ENCODE data around the gene RGPD5.
"Not testable (repeated sequence)": the region's sequence is repeated elsewhere in the genome, so short reads cannot be mapped to it uniquely, and the experiment has no call there.

RGPD5 gene

DNA sequence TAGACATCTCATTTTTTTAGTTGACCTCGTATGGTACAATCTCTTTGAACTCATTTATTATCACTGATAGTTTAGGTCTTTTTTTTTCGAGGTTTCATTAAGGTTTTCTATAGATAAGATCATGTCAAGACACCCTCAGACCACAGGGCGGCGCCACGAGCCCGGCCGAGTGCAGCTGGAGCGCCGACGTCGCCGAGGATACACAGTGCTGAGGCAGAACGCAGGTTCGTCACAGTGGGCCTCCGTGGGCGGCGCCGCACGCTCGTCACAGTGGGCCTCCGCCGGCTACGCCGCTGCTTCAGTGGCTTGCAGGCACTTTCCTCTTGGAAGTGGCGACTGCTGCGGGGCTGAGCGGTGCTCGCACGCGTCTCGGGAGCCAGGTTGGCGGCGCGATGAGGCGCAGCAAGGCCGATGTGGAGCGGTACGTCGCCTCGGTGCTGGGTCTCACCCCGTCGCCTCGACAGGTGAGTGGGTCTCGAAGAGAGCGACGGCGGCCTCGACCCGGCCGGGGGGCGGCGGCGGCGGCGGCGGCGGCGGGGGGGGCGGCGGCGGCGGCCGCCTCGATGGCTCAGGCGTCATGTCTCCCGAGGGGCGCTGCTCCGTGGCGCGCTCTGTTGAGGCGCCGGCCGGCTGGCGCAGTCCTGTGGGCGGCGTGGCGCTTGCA lies at the start of gene RGPD5:
Gene RGPD5 (plus strand): TSS at position 232 of the 664 bp plus-strand sequence. CDS start 161 bp downstream, at position 393.
- DNase-seq, result not testable (repeated sequence)

- not testable (repeated sequence) for DNase-seq
These were observed 42.5 kb upstream of the RGPD5 start for GRCh38 chr2:109751572-109751971.

DNA sequence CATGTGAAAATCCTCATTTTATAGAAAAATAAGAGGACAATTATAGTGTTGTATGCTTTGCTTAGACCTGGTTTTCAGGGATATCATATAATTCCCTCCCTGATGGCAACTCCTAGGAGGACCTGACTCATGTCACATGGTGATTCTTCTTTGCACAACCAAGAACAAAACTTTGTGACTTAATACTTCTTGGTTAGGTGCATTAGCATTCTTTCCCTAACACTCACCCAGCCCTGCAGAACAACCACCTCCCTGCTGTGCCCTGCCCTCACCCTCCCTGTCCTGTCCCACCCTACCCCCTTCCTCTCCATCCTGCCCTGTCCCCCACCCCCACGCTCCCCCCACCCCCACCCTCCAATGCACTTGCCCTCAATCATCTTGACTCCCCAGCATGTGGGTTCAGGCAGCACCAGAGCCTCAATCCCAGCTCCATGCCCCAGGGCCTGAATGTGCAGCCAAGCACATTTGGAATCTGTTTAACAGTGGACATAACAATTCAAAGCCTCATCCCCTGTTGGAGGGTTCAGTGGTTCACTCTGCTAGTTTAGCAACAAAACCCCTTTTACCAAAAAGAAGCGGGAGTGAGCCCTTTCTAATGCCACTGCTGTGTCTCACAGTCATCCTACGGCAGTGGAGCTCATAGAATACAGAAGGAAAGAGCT lies 36.8 kb upstream of the RGPD5 start:
- not testable (repeated sequence) for DNase-seq

- DNase-seq, result not testable (repeated sequence)
These were observed 33.7 kb upstream of the RGPD5 start for GRCh38 chr2:109760265-109761042.

- DNase-seq, result not testable (repeated sequence)
These were observed 33.1 kb upstream of the RGPD5 start for GRCh38 chr2:109761043-109761454.

- DNase-seq, result not testable (repeated sequence)
These were observed 32.1 kb upstream of the RGPD5 start for GRCh38 chr2:109761976-109762375.

DNA sequence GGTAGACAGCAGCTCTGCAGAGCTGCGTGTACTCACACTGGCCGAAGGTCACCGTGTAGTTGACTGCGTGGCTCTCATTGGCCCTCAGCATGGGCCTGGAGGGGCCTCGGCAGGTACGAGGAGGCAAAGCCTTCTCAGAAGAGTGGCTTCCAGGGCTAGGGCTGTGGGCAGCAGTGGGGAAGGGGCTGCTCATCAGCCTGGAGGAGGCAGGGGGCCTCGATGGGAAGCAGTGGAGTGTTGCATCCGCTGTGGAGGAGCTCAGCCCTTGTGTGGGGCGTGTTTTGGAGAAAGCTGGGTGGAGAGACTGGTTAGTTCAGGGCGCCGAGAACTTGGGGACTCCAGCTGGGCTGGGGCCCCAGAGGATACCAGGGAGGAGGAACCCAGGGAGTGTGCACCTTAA lies 28.0 kb upstream of the RGPD5 start:
- DNase-seq, result not testable (repeated sequence)

- DNase-seq, result not testable (repeated sequence)
These were observed 27.1 kb upstream of the RGPD5 start for GRCh38 chr2:109766886-109767578.

- DNase-seq, result not testable (repeated sequence)
These were observed 25.2 kb upstream of the RGPD5 start for GRCh38 chr2:109768934-109769333.

DNA sequence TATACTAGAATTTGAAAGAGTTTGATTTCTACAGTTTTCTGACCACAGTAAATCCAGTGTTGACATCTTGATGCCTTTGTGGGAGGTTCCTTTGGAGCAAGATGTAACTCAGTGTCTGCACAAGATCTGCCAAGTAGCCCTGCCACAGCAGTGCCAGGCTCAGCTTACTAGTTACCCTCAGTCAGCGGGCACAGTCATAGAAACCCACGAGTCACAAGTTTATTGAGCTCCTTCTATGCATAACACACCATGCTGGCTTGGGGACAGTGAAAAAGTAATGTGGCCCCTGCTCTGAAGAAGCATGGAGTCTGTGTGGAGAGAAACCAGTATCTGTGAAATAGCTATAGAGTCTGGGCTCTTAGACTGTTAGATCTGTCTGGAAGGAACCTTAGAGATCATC lies 15.0 kb upstream of the RGPD5 start:
- DNase-seq, result not testable (repeated sequence)

DNA sequence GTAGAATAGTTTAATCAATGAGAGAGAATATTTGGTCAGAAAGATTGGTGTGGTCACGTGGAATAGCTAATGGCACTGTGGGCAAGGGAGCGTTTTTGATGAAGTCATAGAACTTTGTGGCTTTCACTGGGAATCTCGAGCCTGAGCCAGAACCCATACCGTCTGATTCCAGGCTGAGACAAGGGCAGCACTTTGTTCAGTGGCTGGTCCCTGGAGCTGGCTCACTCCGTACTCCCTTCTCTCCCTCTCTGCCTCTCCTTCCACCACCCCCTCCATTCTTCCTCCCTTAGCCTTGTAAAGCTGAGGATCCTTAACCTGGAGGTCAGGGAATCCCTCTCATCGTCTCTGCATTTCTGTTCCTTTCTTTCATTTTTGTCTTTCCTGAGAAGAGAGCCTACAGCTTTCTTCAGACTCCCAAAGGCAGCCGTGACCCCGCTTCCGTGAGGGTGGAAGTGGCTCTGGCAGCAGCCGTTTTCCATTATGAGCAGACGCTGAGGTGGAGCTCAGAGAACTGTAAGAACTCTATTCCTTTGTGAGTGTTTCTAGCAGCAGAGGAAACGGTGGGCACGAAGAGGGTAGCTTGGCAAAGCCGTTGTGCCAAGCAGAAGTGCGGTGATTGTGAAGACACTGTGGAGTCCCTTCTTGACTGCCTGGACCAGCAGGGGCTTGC lies 12.8 kb upstream of the RGPD5 start:
- not testable (repeated sequence) for DNase-seq

DNA sequence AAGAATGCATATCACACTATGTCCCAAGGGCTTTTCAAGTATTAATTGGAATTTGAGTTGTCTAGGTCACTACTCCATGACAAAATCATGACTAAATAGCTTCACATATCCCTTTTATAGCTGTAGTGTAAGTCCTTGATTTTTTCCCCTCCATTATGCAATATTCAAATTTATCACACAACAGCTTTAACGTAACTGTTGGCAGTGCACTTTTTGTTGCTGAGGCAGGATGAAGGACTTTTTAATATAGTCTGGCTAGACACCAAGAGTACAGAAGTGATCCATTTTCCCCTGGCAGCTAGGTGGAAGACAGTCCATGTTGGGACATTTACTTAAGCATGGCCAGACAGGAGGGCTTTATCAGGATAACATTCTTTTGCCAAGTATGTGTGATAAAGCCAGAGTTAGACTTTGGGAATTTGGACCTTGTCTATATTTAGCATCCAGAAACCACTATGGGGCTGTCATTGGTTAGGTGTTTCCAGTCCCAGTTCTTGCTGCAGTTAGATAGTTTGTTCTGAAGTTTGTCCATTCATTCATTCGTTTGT lies 11.6 kb upstream of the RGPD5 start:
- not testable (repeated sequence) for DNase-seq

DNA sequence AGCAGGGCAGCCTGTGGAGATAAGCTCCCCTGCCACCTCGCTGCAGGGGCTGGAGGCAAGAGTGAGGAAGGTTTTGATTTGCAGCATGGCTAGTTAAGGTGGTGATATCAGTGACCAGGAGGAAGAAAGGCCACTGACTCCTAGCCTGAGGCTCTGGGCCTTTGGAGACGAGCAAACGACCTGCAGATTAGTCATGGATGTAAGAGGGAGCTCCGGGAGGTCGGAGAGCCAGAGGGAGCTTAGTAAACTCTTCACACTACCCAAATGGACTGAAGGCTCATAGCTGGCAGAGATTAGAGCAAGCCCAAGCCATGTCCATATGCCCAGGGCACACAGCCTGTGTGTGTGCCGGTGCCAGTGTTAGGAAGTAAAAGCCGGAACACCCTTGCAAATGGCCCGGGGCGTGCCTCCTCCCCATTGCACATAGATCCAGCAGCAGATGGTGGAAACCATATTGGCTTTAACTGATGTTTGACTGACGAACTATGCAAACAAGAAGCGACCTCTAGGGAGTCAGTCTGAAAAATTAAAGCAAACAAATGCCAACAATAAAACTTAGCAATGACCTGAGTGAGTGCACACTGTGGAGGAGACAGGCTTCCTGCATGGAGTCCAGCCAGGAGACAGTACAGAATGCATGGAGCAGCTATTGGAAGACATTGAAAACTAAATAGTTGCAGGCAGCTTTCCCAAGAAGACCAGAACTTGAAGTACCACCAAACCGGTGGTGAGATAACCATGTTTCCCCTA lies 2.4 kb upstream of the RGPD5 start:
- not testable (repeated sequence) for DNase-seq

- DNase-seq, result not testable (repeated sequence)
These were observed 1.4 kb upstream of the RGPD5 start for GRCh38 chr2:109792659-109793058.

GRCh38 chr2:109871129-109871751 lies 77.1 kb downstream of the RGPD5 start:
- not testable (repeated sequence) for DNase-seq

DNA sequence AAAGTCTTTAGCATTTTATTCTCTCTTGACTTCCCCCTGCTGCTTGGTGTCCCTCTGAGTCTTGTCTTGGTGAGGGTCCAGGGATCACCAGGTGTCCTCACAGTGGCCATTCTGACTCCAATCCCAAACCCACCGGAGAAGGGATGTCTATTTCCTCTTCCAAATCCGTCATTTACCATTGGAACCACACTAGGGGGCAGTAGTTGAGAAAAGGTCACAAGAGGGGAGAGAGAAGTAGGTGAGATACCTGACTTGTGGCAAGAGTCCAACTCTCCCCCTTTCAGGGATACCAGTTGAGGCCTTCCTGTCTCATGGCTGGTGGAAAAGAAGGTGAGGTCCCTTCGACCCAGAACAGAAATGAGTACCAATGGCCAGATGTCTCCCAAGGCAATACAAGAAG lies 82.5 kb downstream of the RGPD5 start:
- not testable (repeated sequence) for DNase-seq

- DNase-seq, result not testable (repeated sequence)
These were observed 88.0 kb downstream of the RGPD5 start for GRCh38 chr2:109882112-109882511.

- DNase-seq, result not testable (repeated sequence)
These were observed 94.3 kb downstream of the RGPD5 start for GRCh38 chr2:109888414-109888813.

DNA sequence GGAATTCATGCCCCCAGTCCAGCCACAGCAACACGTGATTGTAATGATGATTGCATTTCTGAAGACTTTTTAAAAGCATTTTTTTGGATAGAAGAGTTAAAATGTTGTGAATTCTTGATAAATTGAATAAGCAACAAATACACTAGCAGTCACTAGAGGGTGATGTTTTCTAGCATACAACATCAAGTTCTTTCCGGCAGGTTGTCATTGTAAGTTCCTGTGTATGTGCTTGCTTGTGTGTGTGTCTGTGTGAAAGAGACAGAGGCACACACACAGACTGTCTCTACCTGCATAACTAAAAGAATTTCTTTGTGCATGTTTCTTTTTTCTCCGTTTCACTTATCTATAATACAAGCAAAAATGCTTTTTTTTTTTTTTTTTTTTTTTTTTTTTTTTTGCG lies 95.8 kb downstream of the RGPD5 start:
- not testable (repeated sequence) for DNase-seq

DNA sequence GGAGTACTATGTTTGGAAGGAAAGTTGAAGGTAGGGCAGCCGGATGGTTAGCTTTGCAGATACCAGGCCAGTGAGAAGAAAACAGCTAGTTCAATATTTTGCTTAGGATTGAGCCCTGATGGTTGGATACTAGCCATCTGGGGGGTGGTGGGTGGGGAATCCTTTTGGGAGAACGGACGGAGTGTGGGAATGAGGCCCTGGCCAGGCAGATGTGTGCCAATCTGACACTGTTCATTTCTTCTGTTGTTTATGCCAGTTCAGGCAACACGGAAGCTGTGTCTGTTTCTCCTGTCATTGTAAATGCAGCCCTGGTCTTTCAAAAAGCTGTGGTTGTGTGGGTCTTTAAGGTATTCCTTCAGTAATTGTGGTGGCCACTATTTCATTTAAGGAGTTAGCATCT lies 96.9 kb downstream of the RGPD5 start:
- not testable (repeated sequence) for DNase-seq

- DNase-seq, result not testable (repeated sequence)
These were observed 99.6 kb downstream of the RGPD5 start for GRCh38 chr2:109893736-109894135.

Data from AML-193 (cell line).